ENCODE data around the gene TAF4B.

The TAF4B gene

GRCh38 chr18:26394047-26394654 lies 167.9 kb downstream of the TAF4B start:
- DNase-seq: no peak

GRCh38 chr18:26397019-26397418 lies 170.8 kb downstream of the TAF4B start:
- DNase-seq: no peak

- DNase-seq: no peak
Observed at GRCh38 chr18:26403491-26403890, 177.2 kb downstream of the TAF4B start.

GRCh38 chr18:26405190-26405801 lies 179.1 kb downstream of the TAF4B start:
- peak; percentile 35 for DNase-seq

- no peak for DNase-seq
Observed at GRCh38 chr18:26406324-26406723, 180.1 kb downstream of the TAF4B start.

GRCh38 chr18:26406854-26407517 lies 180.7 kb downstream of the TAF4B start:
- DNase-seq: no peak

GRCh38 chr18:26407736-26408601 lies 181.7 kb downstream of the TAF4B start:
- DNase-seq: no peak

- no peak for DNase-seq
Observed at GRCh38 chr18:26409091-26409490, 182.8 kb downstream of the TAF4B start.

GRCh38 chr18:26414901-26415440 lies 188.7 kb downstream of the TAF4B start:
- DNase-seq: no peak

GRCh38 chr18:26415631-26416030 lies 189.4 kb downstream of the TAF4B start:
- DNase-seq: no peak

- DNase-seq: no peak
Observed at GRCh38 chr18:26416652-26417150, 190.5 kb downstream of the TAF4B start.

GRCh38 chr18:26417190-26417589 lies 190.9 kb downstream of the TAF4B start:
- DNase-seq: no peak

GRCh38 chr18:26418225-26418624 lies 192.0 kb downstream of the TAF4B start:
- DNase-seq: no peak

- no peak for DNase-seq
Observed at GRCh38 chr18:26419746-26420145, 193.5 kb downstream of the TAF4B start.

GRCh38 chr18:26421503-26421902 lies 195.3 kb downstream of the TAF4B start:
- DNase-seq: no peak

GRCh38 chr18:26421931-26422330 lies 195.7 kb downstream of the TAF4B start:
- DNase-seq: no peak

GRCh38 chr18:26422472-26423162 lies 196.4 kb downstream of the TAF4B start:
- no peak for DNase-seq

GRCh38 chr18:26424428-26425147 lies 198.3 kb downstream of the TAF4B start:
- DNase-seq: no peak

GRCh38 chr18:26425148-26425531 lies 198.9 kb downstream of the TAF4B start:
- DNase-seq: no peak

GRCh38 chr18:26429535-26430226 lies 203.4 kb downstream of the TAF4B start:
- DNase-seq: no peak

All from hematopoietic multipotent progenitor cell treated with erythropoietin and hydrocortisone succinate and interleukin-3 and kit ligand, for 4 days (in vitro differentiated cells).